GM19467 (cell line): ENCODE results near the gene DCAF6.

Source experiments
- ATAC-seq: cut with Tn5 transposase; IDR thresholded peaks from one replicate; pipeline ENCODE4 v1.9.1; 2021; ENCODE audit warnings: mild to moderate bottlenecking, moderate library complexity; ENCODE audit not compliant: unreplicated experiment

The DCAF6 gene

DNA sequence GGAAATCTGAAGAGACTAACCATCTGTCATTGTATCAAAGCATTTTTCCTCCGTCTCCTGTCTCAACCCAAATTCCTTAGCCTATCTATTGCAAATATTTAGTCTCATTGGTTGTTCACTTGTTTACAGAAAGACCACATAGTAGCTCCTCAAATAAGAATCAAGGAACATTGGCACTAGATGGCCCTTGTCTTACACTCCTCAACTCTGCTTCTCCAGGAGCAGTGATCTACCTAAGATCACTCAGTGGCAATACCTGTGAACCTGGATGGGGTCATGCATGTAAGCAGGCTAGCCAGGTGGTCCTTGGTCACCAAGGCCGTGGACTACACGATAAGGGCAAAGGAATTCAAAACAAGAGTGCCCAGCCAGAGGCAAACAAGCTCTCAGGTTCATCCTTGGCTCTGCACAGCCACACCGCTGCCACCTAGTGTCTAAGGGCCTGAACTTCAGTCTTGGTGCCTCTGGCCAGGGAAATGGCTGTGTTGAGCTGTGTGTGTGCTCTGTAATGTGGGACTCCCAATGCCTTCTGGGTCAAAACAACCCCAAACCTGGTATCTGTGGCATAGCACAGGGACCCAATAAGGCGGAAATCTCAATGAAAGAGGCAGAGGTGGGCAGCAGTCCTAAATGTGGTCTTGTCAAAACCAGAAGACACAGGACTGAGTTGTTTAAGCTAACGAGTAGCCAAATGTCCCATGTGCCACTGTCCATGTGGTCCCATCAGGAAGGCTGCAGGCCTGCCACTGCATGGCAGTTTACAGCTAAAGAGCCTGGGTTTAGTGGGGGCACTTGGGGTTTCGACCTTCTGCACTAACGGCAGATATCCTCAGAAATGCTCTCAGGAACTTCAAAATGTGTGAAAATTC is 145.8 kb downstream of the DCAF6 start:
- ATAC-seq = peak; percentile 72

DNA sequence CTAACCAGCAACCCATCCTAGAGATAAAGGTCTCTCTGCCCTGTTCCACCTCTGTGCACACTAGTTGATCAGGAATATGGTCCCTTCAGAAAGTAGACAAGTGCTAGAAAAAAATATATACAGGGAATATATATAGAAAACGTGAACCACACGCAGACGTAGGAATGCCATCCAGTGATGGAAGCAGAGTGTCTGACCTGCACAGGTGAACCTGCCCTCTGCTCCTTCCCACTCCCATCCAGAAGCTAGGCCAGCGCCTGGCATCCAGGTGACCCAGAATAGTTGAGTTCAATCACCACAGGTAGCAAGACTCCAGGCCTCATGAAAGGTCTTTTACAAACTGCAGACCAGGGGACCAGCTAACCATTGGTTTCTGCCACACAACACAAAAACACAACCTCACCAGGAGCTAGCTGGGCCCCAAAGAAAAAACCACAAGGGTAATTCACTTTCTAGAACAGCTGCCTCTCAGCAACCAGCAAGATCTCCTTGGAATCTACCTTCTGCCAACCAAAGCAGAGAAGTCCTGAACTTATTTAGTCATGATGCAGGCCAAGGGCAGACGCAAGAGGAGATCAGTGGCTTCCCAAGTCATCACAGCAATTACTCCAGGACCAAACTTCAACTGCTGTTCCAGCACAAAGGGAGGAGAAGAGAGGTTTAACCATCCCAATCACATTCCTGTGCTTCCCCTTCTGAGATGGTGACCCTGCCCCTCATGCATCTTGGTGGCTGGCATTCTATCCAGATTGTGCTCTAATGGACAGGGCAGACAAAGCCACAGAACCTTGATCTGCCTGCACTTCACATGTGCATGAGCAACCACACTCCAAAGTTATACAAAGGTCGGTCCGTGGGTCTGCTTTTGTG is 147.2 kb downstream of the DCAF6 start:
- no peak for ATAC-seq

DNA sequence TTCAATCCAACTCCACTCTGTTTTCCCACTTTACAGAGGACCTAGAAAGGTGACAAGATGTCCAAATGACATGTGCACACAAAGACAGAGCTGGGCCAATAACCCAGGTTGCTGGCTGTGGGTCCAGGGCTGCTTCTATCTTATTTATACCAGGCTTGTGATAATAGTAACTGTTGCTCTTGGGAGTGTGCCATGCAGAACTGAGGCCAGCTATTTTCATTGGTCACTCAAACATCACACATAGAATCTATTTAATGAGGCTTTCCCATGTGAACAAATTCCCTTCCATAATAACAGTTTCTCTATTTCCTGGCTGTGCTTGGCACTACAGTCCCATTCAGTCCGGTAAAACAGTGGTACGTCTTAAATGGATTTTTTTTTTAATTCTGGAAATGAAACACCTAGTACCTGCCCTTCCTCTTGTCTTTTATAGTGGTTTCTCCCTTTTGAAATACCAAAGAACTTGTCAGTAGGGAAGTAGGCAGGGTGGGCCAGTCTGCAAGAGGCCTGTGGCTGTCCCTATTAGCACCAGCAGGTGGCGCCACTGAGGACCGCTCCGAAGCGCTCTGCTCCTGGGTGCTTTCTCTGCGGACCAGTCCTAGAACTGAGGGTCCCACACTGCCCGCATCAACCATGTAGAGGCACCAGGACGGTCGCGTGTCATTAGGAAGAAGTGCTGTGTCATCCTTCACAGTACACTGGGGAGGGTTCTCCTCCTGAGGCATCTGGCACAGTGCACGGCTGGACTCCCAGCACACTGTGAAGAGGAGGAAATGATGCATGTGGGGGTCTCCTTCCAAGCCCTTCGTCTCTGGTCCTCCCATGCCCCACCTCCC is 148.1 kb downstream of the DCAF6 start:
- no peak for ATAC-seq

DNA sequence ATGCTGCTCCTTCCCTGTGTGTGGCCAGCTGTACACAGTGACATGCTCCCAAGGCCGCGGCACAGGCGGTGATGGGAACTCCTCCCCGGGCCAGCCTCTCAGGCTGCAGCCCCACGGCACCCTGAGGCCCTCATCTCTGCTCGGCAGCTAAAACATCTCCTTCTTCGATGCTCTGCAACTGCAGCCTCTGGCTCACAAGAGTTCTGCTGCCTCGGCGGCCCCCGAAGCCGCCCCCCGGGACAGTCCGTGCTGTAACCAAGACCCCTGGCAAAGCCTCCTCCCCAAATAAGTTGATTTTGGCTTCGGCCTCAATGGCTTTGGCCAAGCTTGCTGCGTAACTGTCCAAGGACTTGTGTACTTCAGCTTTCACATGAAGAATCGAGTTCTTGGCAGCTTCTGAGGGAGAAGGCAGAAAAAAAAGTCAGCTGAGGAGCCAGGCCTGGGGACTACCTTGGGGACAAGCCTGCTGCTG is 149.0 kb downstream of the DCAF6 start:
- no peak for ATAC-seq

DNA sequence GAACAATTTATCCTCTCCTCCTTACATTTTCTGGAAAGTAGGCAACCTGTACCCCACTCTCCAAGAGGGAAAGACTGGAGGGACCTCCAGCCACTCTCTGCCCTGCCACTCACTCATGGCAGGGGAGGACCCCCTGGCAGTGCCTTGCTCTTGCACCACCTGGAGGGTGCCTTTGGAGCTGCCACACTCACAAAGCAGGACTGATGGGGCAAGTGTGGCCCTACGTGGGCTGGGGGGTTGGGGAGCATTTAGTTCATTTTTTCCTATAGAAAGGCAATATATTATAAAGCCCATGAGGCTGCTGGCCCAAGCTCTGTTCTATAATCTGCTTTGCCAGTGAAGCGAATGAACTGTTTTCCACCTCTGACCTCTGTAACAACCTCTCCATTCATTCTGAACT is 150.0 kb downstream of the DCAF6 start:
- no peak for ATAC-seq

DNA sequence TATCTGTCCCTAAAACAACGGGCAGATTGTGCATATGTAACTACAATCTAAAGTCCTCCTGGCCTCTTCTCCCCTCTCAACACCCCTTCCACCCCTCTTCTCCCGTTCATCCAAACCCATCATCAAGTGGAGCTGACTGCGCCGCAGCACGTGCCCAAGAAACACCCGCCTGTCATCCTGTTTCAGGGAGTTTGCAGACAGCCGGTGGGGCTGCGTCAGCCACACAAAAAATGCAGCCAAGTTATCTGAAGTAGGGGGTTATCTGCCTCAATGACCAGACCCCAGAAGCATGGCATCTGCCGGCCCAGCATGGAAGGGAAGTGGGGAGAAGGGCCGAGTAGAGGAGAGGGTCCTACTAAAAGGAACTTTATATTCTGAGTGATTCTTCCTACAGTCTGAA is 151.2 kb downstream of the DCAF6 start:
- no peak for ATAC-seq

DNA sequence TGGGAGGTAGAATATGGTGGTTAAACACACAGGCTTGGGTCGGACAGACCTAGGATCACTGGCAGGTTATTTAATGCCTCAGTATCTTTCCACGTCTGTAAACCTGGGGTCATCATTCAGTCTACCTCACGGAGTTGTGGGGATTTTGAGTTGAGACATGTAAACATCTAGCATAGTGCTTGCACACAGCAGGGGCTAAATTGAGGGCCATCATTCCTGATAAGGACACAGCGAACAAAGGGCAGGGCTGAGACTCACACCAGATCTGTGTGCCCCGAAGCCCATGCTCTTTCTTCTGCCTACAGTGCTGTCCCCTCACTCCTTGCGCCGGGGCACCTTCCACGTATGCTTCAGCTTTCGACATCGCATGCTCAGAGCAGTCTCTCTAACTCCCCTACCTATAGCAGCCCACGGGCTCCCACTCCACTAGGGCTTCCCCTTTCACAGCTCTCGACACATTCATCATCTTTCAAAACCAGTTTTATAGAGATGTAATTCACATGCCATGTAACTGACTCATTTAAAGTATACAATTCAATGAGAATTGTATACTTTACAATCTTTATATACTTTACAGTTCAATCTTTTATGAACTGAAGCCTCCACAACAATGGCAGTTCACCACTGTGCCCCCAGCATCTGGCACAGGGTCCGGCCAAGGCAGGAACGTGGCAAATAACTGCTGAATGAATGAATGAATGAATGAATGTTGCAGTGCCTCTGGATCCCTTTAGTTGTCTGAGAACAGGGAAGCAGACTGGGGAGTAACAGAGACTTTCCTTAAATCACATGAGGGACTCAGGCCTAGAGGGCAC is 152.2 kb downstream of the DCAF6 start:
- no peak for ATAC-seq

DNA sequence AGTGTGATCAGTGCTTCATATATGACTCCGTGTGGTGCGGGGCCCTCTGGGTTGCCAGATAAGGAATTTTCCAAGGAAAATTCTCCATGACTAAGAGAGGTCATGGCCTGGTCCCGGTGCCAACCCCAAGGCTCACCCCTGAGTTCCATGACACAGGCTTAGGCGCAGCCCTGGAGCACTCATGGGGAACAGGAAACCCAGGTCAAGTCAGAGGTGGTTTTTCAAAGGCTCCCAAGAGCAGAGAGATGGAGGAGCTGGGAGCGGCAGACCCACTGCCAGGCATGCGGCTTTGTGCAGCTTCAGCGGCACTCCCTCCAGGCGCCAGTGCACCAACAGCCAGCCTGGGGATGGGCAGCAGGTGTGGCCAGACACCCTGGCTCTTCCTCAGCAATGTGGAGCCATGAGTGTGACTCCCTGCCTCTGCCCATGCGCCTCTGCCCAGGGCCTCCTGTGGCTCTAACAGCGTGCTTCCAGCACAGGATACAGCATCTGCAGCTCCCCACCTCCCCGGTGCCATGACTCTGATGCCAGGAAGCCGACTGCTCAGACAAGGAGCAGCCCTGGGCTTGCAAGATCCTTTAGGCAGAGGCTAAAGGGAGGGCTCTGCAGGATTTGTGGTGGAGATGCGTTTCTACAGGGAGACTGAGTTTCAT is 153.0 kb downstream of the DCAF6 start:
- ATAC-seq = no peak

DNA sequence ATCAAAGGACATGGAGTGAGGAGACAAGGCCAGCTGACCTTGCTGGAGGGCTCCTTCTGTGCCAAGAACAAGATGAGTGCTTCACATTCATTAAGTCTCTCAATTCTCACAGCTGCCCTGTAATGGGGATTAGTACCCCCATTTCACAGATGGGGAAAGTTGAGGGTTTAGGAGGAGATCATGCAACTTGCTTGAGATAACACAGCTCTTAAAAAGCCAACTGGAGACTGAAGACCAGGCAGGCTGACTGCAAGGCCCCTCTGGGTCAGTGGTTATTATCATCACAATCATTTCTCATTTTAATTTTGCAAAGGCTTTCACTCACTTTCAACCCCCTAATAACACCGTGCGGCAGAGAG is 153.5 kb downstream of the DCAF6 start:
- ATAC-seq = no peak

DNA sequence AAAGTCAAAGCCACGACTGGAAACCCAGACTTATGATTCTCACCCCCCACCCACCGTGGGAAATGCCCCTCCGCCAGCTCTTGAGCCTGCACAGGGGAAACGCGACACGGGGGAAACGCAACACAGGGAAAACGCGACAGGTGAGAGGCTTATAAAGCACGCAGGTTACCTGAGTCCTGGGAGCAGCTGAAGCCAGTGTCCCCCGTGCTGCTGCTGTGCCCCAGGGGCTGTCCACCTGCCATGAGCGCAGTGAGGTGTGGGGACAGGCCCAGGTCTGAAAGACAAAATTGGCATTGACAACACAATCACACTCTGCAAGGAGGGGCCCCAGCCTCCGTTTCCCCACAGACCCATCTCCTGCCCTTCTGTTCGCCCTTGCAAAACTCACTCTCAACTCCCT is 153.9 kb downstream of the DCAF6 start:
- ATAC-seq = no peak

DNA sequence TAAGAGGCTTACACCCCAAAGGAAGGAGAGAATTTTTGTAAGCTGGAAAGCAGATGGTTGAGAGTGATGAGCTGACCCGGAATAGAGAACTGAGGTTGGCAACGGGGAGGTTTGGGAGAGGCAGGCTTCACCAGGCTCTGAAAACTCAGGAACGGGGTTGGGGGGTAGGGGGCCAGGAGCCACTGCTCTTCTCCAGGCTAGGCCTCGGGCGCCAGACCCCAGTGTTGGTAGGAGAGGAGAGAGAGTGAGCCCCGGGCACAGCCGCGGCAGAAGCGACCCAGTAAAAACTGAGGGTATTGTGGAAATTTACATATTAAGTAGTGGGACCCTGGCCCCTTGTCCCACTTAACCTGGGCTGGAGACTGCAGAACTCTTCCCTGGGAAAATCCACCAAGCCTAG is 154.6 kb downstream of the DCAF6 start:
- no peak for ATAC-seq

DNA sequence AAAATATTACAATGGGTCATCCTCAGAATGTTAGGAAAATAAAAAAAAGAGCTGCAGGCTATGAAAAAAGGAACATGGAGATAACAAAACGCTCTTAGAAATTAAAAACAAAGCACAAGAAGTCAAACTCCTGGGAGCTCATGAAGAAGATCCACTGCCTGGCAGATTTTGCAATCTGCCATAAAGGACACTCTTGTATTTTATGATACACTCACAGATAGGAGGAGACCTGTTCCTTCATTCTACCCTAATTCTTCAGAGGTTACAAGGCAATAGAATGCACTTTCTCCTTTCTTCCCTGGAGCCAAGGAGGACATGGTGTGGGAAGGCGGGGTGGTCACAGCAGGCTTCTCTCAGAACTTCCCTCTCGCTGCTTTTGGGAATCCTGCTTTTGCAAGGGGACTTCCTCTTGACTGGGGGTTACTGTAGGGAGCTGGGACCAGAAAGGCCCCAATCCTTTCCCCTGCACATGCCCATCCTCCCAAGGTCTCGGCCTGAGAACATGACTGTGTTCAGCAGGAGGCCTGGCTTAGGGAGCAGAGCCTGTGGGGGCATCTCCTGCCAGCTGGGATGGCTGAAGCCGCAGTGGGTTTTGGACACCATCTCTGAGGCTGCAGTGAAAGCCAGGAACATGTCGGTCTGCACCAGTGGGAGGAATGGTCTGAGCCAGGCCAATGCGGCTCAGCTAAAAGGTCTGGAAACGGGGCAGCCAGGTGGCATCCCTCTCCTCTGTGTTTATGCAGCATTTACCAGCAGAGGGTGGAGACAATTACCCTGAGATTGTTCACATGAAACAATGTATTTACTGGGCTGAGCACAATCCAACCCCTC is 155.5 kb downstream of the DCAF6 start:
- no peak for ATAC-seq

DNA sequence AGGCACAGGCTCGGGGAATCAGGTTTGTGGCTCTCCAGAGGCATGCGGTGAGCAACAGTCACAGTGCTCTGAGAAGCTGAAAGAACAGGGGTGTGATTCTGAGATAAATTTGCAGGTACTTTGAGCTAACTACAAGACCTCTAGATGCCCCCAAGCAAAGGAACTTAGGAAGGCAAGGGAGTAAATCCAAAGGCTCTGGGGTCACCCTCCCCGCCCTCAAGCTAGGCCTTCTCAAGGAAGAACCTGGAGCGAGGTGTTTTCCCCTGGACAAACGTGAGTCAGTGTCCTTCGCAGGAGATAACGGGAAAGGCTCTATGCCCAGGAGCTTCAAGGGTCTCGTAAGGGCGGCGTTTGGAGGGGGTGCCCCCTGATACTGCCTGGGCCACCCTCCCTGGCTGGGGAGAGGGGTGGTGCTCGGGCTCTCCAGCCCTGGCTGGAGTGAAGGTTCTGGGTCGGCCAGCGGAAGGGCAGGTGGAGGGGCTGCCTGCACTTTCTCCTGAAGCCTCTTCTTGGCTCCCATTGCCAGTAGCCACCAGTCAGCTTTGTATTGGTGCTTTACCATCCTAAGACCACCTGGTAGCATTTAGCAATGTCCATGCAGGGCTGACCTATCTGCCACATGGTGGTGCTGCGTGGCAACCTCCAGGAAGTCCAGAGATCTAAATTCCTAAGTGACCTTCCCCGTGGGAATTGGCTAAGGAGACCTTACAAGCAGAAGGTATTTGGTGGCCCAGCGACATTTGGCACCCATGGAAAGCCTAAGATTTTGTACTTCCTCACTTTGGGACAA is 156.3 kb downstream of the DCAF6 start:
- ATAC-seq = no peak

DNA sequence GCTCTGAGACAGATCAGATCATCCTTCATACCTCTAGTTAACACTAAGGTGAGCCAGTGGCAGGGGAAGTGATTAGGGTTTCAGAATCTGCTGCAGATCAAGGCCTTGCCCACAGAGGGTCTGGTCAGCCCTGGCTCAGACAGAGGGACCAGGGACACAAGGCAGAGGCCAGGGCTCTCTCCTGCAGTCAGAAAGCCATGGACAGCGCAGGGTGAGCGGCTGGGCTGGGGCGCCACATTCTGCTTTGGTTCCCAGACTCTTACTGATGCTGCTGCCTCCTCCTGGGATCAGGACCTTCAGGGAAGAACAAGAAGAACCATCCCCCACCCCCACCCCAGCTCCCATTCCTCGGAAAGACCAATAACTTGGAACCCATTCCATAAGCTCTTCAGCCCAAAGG is 157.1 kb downstream of the DCAF6 start:
- ATAC-seq = no peak

DNA sequence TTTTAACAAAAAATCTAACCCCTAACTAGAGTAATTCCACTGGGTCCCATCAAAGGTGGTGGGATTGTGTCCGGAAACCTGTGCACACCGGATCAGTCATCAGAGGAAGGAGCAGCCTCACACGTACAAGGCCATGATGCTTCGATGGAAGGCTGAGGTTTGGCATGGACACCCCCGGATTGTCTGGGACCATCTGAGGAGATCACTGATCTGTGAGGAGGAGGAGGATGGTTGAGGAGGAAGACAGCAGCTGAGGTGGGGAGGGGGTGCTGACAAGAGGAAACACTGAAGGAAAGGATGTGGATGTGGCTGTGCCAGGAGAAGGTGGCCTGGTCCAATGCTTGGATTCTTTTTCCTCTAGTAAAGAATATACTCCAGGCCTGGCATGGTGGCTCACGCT is 159.0 kb downstream of the DCAF6 start:
- no peak for ATAC-seq

DNA sequence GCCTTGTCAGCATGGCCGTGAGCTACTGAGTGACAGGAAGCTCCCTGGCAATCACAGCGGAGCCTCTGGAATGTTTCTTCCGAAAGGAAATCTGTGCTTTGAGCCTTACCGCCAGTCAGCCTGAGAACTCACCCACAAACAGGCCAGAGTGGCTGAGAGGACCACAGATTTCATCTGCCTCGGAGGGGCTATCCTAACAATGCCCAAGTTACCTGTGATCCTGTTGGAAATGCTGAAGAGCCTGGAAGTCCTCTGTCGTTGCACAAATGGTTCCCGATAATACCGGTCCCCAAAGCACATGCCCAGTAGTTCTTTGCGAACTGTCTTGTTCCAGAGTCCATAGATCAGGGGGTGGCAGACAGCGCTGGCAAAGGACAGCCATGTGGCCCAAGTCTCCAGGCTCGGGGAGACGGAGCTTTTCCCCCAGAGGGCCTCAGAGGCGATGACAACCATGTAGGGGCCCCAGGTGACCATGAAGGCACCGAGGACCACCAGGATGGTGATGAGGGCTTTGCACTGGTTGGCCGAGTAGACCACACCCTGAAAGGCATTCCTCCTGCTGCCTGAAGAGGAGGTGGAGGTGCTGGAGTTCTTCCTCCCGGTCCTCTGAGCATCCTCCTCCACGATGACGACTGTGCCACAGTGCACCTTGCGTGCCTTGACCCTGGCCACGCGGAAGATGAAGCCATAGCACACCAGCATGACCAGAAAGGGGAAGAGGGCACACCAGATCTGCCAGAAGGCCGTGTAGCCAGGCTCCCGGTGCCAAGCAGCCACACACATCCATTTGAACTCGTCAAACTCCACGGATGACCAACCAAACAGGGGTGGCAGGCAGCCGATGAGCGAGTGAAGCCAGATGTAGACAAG is 160.0 kb downstream of the DCAF6 start:
- ATAC-seq = no peak

DNA sequence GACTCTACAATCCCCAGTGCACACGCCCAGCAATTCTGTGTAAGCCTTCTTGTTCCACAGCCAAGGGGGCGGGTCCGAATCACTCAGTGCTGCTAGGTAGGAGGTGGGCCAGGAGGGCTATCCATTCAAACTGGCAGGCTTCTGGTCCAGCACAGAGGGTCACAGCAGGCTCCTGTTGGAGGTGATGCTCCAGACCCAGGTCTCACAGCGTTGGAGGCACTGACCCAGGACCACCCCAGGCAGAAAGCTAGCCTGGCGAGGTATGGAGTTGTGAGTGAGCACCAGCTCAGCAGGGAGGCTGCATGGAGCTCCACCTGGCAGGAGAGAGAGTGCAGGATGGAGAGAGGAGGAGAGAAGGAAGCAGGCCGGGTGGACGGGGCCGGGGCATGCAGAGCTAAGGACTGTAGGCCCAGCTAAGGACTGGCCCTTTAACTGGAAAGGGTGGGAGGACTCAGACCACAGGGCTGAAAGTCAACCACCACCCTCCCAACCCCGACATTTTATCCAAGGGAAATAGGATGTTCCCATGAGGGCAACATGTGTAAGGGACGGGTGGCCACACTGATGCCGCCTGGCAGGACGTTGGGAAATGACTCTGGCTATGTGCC is 161.5 kb downstream of the DCAF6 start:
- ATAC-seq = no peak
